ENCODE data around the gene HTRA3. TPM values are rescaled to one million over a fixed set of nuclear protein-coding genes. Genes with fewer than 3 reads are reported as not detected.

HTRA3 gene
- total RNA-seq, 1 donor from 2014 or later = not detected

- DNase-seq (ENCODE audit: low spot score) = no peak
- H3K4me3 Mint-ChIP-seq = no peak overlapping the region
- no peaks in the 10 kb centered on the region for H3K36me3 Mint-ChIP-seq (ENCODE audit: low read depth)
These were observed 841 bp downstream of the HTRA3 start for GRCh38 chr4:8270418-8270771.

DNA sequence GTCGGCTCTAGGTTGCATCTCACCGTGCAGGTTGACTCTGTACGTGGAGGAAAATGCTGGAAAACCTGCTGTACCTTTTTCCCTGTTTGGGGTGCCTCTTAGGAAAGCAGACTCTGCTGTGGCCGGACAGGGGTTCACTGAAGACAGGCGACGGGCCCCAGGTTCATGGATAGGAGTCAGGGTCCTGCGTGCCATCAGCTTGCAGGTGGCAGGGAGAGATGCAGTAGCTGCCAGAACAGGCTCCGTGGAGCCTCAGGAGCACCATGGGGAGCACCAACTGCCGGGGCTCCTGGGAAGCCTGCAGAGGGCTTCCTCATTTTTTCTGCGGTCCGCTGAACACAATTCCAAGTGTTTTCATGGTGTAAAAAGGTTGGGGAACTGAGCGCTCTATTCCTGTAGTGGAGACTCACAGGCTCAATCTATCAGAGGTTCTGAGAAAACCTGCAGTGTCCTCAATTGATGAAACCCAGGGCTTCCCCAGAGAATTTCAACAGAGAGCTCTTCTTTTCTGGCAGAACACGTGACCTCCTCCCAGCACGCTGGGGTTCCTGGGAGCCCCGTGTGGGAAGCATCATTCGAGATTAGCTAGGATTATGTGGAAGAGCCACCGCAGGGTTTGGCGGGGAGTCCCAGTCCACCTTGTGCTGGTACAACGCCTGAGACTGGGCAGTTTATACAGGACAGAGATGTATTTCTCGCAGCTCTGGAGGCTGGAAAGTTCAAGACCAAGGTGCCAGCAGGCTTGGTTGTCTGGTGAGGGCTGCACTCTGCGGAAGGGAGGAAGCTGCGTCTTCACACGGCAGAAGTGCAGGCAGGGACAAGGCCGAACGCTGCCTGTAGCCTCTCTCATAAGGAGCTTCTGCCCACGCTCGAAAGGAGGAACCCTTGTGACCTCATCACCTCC lies 1.6 kb downstream of the HTRA3 start:
- peaks cover 15% of the 10 kb centered on the region for H3K27me3 Mint-ChIP-seq (ENCODE audit: insufficient read depth)
- H3K4me1 Mint-ChIP-seq (ENCODE audit: low read depth) = no peaks in the 10 kb centered on the region
- no peaks in the 10 kb centered on the region for H3K9me3 Mint-ChIP-seq
- intact Hi-C loops (cut with micrococcal nuclease) = no loop called here
- DNase-seq (ENCODE audit: low spot score) = no peak
- H3K27ac Mint-ChIP-seq = no peak overlapping the region
- H3K36me3 Mint-ChIP-seq (ENCODE audit: low read depth) = no peaks in the 10 kb centered on the region
- no peak overlapping the region for H3K4me3 Mint-ChIP-seq

More at GRCh38 chr4:8270418-8270771, 841 bp downstream of the HTRA3 start:
- Mint-ChIP-seq H3K9me3 (no peaks in the 10 kb centered on the region), H3K4me1 (ENCODE audit: low read depth) (no peaks in the 10 kb centered on the region), H3K27me3 (ENCODE audit: insufficient read depth) (peaks cover 15% of the 10 kb centered on the region), H3K27ac (no peak overlapping the region)
- intact Hi-C loops (cut with micrococcal nuclease) = no loop called here

GRCh38 chr4:8271821-8272220 lies 2.3 kb downstream of the HTRA3 start:
- intact Hi-C loops (cut with micrococcal nuclease) = no loop called here
- no peak for DNase-seq (ENCODE audit: low spot score)
- Mint-ChIP-seq H3K4me3 (no peak overlapping the region), H3K27ac (no peak overlapping the region), H3K4me1 (ENCODE audit: low read depth) (no peaks in the 10 kb centered on the region), H3K27me3 (ENCODE audit: insufficient read depth) (peaks cover 15% of the 10 kb centered on the region), H3K9me3 (no peaks in the 10 kb centered on the region), H3K36me3 (ENCODE audit: low read depth) (no peaks in the 10 kb centered on the region)

GRCh38 chr4:8272472-8273428 lies 3.2 kb downstream of the HTRA3 start:
- intact Hi-C loops (cut with micrococcal nuclease) = no loop called here
- H3K27ac Mint-ChIP-seq = no peak overlapping the region
- H3K27me3 Mint-ChIP-seq (ENCODE audit: insufficient read depth) = peaks cover 15% of the 10 kb centered on the region
- H3K4me3 Mint-ChIP-seq = no peak overlapping the region
- DNase-seq (ENCODE audit: low spot score) = no peak
- H3K9me3 Mint-ChIP-seq = no peaks in the 10 kb centered on the region
- no peaks in the 10 kb centered on the region for H3K4me1 Mint-ChIP-seq (ENCODE audit: low read depth)
- H3K36me3 Mint-ChIP-seq (ENCODE audit: low read depth) = no peaks in the 10 kb centered on the region

- Mint-ChIP-seq H3K27me3 (ENCODE audit: insufficient read depth) (peaks cover 13% of the 10 kb centered on the region), H3K9me3 (no peaks in the 10 kb centered on the region), H3K27ac (no peak overlapping the region), H3K36me3 (ENCODE audit: low read depth) (no peaks in the 10 kb centered on the region), H3K4me3 (no peak overlapping the region), H3K4me1 (ENCODE audit: low read depth) (no peaks in the 10 kb centered on the region)
- intact Hi-C loops (cut with micrococcal nuclease) = no loop called here
- no peak for DNase-seq (ENCODE audit: low spot score)
These were observed 3.9 kb downstream of the HTRA3 start for GRCh38 chr4:8273450-8273849.

GRCh38 chr4:8274066-8274652 lies 4.6 kb downstream of the HTRA3 start:
- no peaks in the 10 kb centered on the region for H3K36me3 Mint-ChIP-seq (ENCODE audit: low read depth)
- peaks cover 6% of the 10 kb centered on the region for H3K27me3 Mint-ChIP-seq (ENCODE audit: insufficient read depth)
- H3K4me1 Mint-ChIP-seq (ENCODE audit: low read depth) = no peaks in the 10 kb centered on the region
- H3K9me3 Mint-ChIP-seq = no peaks in the 10 kb centered on the region
- intact Hi-C loops (cut with micrococcal nuclease) = no loop called here
- no peak for DNase-seq (ENCODE audit: low spot score)
- H3K27ac Mint-ChIP-seq = no peak overlapping the region
- H3K4me3 Mint-ChIP-seq = no peak overlapping the region

- H3K27ac Mint-ChIP-seq = no peak overlapping the region
These were observed 5.4 kb downstream of the HTRA3 start for GRCh38 chr4:8274765-8275547.

GRCh38 chr4:8275548-8275910 lies 6.0 kb downstream of the HTRA3 start:
- Mint-ChIP-seq H3K27me3 (ENCODE audit: insufficient read depth) (peaks cover 5% of the 10 kb centered on the region), H3K4me1 (ENCODE audit: low read depth) (no peaks in the 10 kb centered on the region), H3K36me3 (ENCODE audit: low read depth) (no peaks in the 10 kb centered on the region), H3K4me3 (no peak overlapping the region), H3K27ac (no peak overlapping the region), H3K9me3 (no peaks in the 10 kb centered on the region)
- no peak for DNase-seq (ENCODE audit: low spot score)
- intact Hi-C loops (cut with micrococcal nuclease) = no loop called here

More at GRCh38 chr4:8274765-8275547, 5.4 kb downstream of the HTRA3 start:
- no peaks in the 10 kb centered on the region for H3K36me3 Mint-ChIP-seq (ENCODE audit: low read depth)
- no peak overlapping the region for H3K4me3 Mint-ChIP-seq
- DNase-seq (ENCODE audit: low spot score) = no peak
- no peaks in the 10 kb centered on the region for H3K9me3 Mint-ChIP-seq
- no peaks in the 10 kb centered on the region for H3K4me1 Mint-ChIP-seq (ENCODE audit: low read depth)
- peaks cover 6% of the 10 kb centered on the region for H3K27me3 Mint-ChIP-seq (ENCODE audit: insufficient read depth)
- intact Hi-C loops (cut with micrococcal nuclease) = no loop called here

- Mint-ChIP-seq H3K27ac (no peak overlapping the region), H3K36me3 (ENCODE audit: low read depth) (no peaks in the 10 kb centered on the region), H3K4me1 (ENCODE audit: low read depth) (no peaks in the 10 kb centered on the region), H3K9me3 (no peaks in the 10 kb centered on the region), H3K27me3 (ENCODE audit: insufficient read depth) (peaks cover 4% of the 10 kb centered on the region), H3K4me3 (no peak overlapping the region)
- intact Hi-C loops (cut with micrococcal nuclease) = no loop called here
- no peak for DNase-seq (ENCODE audit: low spot score)
These were observed 7.0 kb downstream of the HTRA3 start for GRCh38 chr4:8276358-8277240.

DNA sequence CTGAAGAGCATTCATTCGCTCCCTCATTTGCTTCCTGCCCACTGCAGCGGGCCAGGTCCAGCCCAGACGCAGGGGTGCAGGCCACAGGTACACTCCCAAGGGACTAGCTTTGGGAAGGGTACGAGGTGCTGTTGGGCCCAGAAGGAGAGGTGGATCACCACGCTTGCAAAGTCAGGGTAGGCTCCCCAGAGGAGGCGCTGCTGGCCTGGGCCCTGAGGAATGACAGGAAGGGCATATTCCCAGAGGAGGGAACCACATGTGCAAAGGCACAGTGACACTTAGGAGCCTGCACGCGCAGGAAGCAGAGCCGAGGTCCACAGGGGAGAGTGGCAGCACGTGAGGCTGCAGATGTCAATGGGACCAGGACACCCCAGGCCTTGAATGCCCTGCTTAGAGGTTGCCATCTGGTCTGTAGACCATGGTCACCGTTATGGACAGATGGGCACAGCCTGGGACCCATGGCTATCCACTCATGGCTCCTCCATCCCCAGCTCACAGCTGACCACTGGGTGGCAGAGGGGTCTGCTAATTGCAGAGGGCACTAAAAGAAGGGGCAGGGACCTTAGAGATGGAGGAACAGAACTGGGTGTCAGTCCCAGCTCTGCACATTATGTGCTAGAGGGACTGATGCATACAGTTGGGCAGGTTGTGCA lies 7.9 kb downstream of the HTRA3 start:
- no peaks in the 10 kb centered on the region for H3K36me3 Mint-ChIP-seq (ENCODE audit: low read depth)
- H3K4me3 Mint-ChIP-seq = no peak overlapping the region
- intact Hi-C loops (cut with micrococcal nuclease) = no loop called here
- no peaks in the 10 kb centered on the region for H3K9me3 Mint-ChIP-seq
- DNase-seq (ENCODE audit: low spot score) = no peak
- no peaks in the 10 kb centered on the region for H3K4me1 Mint-ChIP-seq (ENCODE audit: low read depth)
- peaks cover 4% of the 10 kb centered on the region for H3K27me3 Mint-ChIP-seq (ENCODE audit: insufficient read depth)
- H3K27ac Mint-ChIP-seq = no peak overlapping the region

DNA sequence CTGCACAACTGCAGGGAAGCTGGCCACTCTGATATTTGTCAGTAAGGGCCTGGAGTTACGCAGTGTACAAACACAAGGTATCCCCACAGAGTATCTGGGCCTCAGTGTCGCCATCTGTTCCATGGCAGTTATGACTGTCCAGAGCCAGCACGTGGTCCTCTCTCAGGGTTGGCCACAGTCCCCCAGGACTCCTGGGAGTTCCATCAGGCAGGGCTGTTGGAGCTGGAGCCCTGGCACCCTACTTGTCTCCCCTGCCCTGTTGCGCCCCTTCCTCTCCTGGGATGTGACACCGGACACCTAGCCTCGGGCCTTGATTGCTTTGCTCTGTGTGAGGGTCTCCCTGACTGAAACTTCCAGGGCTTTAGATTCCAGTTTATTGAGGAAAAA lies 8.4 kb downstream of the HTRA3 start:
- no peak overlapping the region for H3K4me3 Mint-ChIP-seq
- no peak overlapping the region for H3K27ac Mint-ChIP-seq
- no peak for DNase-seq (ENCODE audit: low spot score)
- H3K4me1 Mint-ChIP-seq (ENCODE audit: low read depth) = no peaks in the 10 kb centered on the region
- intact Hi-C loops (cut with micrococcal nuclease) = no loop called here
- H3K27me3 Mint-ChIP-seq (ENCODE audit: insufficient read depth) = peaks cover 4% of the 10 kb centered on the region
- H3K9me3 Mint-ChIP-seq = no peaks in the 10 kb centered on the region
- no peaks in the 10 kb centered on the region for H3K36me3 Mint-ChIP-seq (ENCODE audit: low read depth)
